ENCODE results near the gene LUZP1. TPM values are rescaled to one million over a fixed set of nuclear protein-coding genes. Genes with fewer than 3 reads are reported as not detected.

LUZP1 gene
- total and polyA plus RNA-seq, 12 donors: 6.4 to 40.1 (median 29.9) TPM

- DNase-seq (no peak), ATAC-seq (no peak)
- H3K4me3 ChIP-seq: peak overlapping the region; percentile 29 to 73 (median 61)
- WGBS, 2 donors: 41 to 48% methylated on average over 10 of the region's 10 CpGs
- H3K9me3 ChIP-seq: no peaks in the 10 kb centered on the region
- H3K36me3 ChIP-seq: no peaks in the 10 kb centered on the region
- peak overlapping the region; percentile 86 to 98 (median 92) for H3K27ac ChIP-seq
- H3K4me1 ChIP-seq: peaks cover 0 to 39% (median 24%) of the 10 kb centered on the region in 9 donors
- H3K27me3 ChIP-seq: peaks cover 0 to 8% (median 0%) of the 10 kb centered on the region in 7 donors
- TF ChIP-seq, protein P1, sequence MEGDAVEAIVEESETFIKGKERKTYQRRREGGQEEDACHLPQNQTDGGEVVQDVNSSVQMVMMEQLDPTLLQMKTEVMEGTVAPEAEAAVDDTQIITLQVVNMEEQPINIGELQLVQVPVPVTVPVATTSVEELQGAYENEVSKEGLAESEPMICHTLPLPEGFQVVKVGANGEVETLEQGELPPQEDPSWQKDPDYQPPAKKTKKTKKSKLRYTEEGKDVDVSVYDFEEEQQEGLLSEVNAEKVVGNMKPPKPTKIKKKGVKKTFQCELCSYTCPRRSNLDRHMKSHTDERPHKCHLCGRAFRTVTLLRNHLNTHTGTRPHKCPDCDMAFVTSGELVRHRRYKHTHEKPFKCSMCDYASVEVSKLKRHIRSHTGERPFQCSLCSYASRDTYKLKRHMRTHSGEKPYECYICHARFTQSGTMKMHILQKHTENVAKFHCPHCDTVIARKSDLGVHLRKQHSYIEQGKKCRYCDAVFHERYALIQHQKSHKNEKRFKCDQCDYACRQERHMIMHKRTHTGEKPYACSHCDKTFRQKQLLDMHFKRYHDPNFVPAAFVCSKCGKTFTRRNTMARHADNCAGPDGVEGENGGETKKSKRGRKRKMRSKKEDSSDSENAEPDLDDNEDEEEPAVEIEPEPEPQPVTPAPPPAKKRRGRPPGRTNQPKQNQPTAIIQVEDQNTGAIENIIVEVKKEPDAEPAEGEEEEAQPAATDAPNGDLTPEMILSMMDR (IDR thresholded peaks at IDR 0.05): no peak
- intact Hi-C loops (cut with DNase I): loop anchor here in 1 of 10 donors (1.0 kb wide), 1 partner anchor 9 kb away; the partner anchor contains the start of gene LUZP1
Measured at GRCh38 chr1:23177031-23177430, 8.4 kb upstream of the LUZP1 start.

DNA sequence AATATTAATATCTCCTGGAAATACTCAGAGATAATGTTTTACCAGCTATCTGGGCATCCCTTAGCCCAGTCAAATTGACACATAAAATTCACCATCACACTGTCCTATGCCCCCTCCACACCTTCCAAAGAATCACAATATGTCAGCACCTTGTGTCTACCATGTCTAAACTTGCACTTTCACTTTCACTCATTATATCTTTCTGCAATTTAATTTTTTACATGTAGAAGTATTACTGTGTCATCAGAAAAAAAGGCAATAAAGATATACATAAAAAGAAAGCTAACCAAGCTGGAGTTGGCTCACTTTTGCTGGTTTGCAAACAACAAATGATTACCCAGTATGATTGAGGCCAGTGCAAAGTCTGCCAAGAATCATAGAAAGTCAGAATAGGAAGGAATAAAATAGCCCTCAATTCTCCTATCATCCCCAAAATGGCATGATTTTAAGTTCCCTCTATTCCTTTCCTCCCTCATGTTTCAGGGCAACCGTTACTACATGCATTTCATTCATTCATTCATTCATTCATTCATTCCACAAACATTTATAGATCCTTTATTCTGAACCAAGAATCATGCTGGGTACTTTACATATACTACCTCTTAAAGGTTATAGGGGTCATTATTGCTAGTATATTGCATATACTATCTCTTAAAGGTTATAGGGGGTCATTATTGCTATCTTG, 5.9 kb upstream of the LUZP1 start:
- no peaks in the 10 kb centered on the region for H3K9me3 ChIP-seq
- H3K27me3 ChIP-seq: peaks cover 0 to 8% (median 0%) of the 10 kb centered on the region in 7 donors
- intact Hi-C loops (cut with DNase I): no loop called here
- no peak for ATAC-seq
- H3K4me1 ChIP-seq: peaks cover 0 to 62% (median 31%) of the 10 kb centered on the region in 9 donors
- DNase-seq: no peak
- H3K4me3 ChIP-seq: no peak overlapping the region
- WGBS, 2 donors: 58 to 70% methylated on average over 1 of the region's 1 CpG
- H3K27ac ChIP-seq: no peak overlapping the region
- TF ChIP-seq, protein P1 (IDR thresholded peaks at IDR 0.05): no peak
- no peaks in the 10 kb centered on the region for H3K36me3 ChIP-seq

GRCh38 chr1:23171181-23171755, 2.6 kb upstream of the LUZP1 start:
- Histone ChIP-seq H3K27me3 (no peaks in the 10 kb centered on the region), H3K4me3 (no peak overlapping the region), H3K36me3 (no peaks in the 10 kb centered on the region), H3K27ac (peak overlapping the region in 2 of 10 donors; percentile 31 to 38), H3K4me1 (peaks cover 6 to 54% (median 27%) of the 10 kb centered on the region in 9 donors), H3K9me3 (no peaks in the 10 kb centered on the region)
- 56 to 60% methylated on average over 4 of the region's 4 CpGs for WGBS, 2 donors
- no peak for DNase-seq
- TF ChIP-seq, protein P1 (IDR thresholded peaks at IDR 0.05): no peak
- intact Hi-C loops (cut with DNase I): no loop called here
- no peak for ATAC-seq

GRCh38 chr1:23169727-23170335, 1.2 kb upstream of the LUZP1 start:
- H3K4me3 ChIP-seq: peak overlapping the region in 4 of 10 donors; percentile 78 to 95 (median 88)
- peak overlapping the region in 9 of 10 donors; percentile 90 to 98 (median 96) for H3K27ac ChIP-seq
- DNase-seq (peak; percentile 43 to 55), ATAC-seq (peak; percentile 50 to 86 (median 80))
- no peaks in the 10 kb centered on the region for H3K9me3 ChIP-seq
- H3K4me1 ChIP-seq: peaks cover 6 to 60% (median 40%) of the 10 kb centered on the region in 9 donors
- intact Hi-C loops (cut with DNase I): loop anchor here in 2 of 10 donors (5.0 kb wide), 1 partner anchor 48 kb away; no protein-coding TSS in a partner anchor
- 28 to 43% methylated on average over 5 of the region's 5 CpGs for WGBS, 2 donors
- no peaks in the 10 kb centered on the region for H3K36me3 ChIP-seq
- TF ChIP-seq, protein P1 (IDR thresholded peaks at IDR 0.05): no peak
- H3K27me3 ChIP-seq: no peaks in the 10 kb centered on the region
